Prostate gland (tissue), 2 donors: Measurements from ENCODE around the gene RPS6KA2.

Experiments used
- POLR2A ChIP-seq: fragments of 450-650 bp; IDR thresholded peaks from one replicate; pipeline ENCODE4 v1.6.1; 2016; ENCODE audit warnings: antibody characterized with exemption, mild to moderate bottlenecking
- POLR2AphosphoS5 ChIP-seq: sonication (generic); formaldehyde crosslinking; IDR thresholded peaks from one replicate; pipeline ENCODE4 v1.6.1; 2017; ENCODE audit warnings: antibody characterized with exemption
- TF ChIP-seq, protein P1 (sequence below), 4 experiments: fragments of 200-600 bp in 2 of 4; fragments of 450-650 bp in 2 of 4; sonication (generic) in 2 of 4; IDR thresholded peaks; 1 replicate in 3 of 4; 2 replicates in 1 of 4; pipeline ENCODE4 v1.5.1; 2016 to 2019; ENCODE audit warnings: antibody characterized with exemption in 4 of 4, mild to moderate bottlenecking in 2 of 4, moderate library complexity in 2 of 4

DNA sequence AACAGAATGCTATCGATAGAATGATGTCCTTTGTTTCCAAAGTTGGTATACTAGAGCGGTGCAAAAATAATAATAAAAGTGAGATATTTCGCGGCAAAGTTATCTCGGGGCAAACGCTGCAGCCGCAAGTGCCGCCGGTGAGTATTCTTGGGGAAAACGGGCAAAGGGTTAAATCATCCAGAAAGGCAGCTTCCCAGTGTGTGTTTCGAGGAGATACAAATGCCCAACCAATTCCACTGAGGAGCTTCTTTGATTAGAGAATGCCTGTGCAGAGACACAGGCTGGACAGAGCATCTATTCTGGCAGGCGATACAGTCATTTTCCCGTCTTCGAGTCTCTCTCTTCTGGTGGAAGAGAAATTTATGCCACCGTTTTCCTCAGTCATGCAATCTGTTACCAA lies 186.3 kb downstream of the RPS6KA2 start:
- TF ChIP-seq, protein P1, sequence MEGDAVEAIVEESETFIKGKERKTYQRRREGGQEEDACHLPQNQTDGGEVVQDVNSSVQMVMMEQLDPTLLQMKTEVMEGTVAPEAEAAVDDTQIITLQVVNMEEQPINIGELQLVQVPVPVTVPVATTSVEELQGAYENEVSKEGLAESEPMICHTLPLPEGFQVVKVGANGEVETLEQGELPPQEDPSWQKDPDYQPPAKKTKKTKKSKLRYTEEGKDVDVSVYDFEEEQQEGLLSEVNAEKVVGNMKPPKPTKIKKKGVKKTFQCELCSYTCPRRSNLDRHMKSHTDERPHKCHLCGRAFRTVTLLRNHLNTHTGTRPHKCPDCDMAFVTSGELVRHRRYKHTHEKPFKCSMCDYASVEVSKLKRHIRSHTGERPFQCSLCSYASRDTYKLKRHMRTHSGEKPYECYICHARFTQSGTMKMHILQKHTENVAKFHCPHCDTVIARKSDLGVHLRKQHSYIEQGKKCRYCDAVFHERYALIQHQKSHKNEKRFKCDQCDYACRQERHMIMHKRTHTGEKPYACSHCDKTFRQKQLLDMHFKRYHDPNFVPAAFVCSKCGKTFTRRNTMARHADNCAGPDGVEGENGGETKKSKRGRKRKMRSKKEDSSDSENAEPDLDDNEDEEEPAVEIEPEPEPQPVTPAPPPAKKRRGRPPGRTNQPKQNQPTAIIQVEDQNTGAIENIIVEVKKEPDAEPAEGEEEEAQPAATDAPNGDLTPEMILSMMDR (IDR thresholded peaks at IDR 0.05), result no peak
- no peak for TF ChIP-seq POLR2AphosphoS5
- no peak for TF ChIP-seq POLR2A
